NCI-H1417 treated with DMSO at 0.1 percent for 48 hours (cell line): ENCODE data around the gene ZBTB4.

Experiments
- DNase-seq: peaks from one replicate; lab custom pipeline; 2025; lab: John Stamatoyannopoulos, UW

ZBTB4 gene

DNA sequence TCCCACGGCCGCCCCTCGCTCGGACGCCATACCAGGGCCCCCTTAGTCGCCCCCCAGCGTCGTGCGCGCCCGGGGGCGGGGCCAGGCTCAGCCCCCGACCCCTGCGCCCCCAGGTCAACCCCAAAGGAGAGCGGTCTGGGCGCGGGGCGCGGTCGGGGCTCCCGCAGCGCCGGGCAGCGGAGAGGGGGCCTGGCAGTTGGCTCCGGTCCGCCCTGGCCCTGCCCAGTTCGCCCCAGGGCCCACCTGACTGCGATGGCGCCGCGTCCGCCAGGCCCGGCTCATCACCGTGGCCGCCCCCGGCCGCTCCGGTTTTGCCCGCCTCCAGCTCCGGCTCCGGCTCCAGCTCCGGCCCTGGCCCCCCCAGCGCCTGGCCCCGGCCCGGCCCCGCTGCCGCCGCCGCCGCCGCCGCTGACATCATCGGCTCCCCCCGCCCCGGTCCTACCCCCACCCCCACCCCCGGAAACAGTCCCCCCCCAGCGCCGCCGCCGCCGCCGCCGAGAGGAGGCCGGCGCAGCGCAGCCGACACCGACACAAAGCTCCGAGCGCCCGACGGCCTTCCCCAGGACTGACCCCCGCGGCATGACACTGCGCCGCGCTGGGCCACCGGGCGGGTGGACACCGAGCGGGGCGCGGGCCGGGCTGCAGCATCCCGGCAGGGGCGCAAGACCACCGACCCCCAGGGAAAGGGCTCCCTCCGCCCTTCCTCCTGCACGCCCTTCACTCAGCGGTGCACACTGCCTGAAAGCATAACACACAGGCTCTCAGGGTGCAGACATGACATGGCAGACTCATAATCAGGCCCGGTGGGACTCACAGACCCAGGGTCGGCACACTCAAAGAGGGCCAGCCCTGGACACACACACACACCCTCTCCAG, at the start of gene ZBTB4:
ZBTB4 (minus strand) TSS at position 419 of the 876 bp plus-strand sequence. CDS start 12,830 bp downstream, outside the sequence.
- DNase-seq = no peak

DNA sequence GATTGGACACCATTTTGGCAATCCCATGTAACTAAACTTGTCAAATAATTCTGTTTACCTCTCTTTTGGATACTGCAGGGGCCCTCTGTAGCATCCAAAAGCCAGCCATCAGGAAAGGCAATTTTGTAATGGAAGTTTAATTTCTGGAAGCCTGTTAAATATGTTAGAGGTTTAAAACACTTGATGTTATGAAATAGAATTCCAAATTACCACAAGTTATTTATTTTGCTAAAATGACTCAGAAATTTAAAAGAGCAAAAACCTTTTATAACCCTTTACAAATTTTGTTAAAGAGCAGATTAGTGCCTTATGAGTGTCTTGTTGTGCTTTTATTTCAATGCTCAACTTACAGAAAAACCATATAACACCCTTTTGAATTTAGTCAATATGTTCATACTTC, 49.4 kb upstream of the ZBTB4 start:
- DNase-seq = no peak

- DNase-seq = no peak
These were observed 43.6 kb upstream of the ZBTB4 start for GRCh38 chr17:7523033-7523432.

GRCh38 chr17:7515911-7516610, 36.6 kb upstream of the ZBTB4 start:
- no peak for DNase-seq

GRCh38 chr17:7513850-7514419, 34.5 kb upstream of the ZBTB4 start:
- no peak for DNase-seq

DNA sequence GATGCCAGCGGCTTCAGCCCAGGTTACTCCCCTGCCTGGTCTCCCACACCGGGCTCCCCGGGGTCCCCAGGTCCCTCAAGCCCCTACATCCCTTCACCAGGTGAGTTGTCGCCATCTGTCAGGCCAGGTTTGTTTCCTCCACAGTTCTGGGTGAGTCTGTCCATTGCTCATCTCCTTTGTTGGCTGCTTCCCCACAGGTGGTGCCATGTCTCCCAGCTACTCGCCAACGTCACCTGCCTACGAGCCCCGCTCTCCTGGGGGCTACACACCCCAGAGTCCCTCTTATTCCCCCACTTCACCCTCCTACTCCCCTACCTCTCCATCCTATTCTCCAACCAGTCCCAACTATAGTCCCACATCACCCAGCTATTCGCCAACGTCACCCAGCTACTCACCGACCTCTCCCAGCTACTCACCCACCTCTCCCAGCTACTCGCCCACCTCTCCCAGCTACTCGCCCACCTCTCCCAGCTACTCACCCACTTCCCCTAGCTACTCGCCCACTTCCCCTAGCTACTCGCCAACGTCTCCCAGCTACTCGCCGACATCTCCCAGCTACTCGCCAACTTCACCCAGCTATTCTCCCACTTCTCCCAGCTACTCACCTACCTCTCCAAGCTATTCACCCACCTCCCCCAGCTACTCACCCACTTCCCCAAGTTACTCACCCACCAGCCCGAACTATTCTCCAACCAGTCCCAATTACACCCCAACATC, 33.6 kb upstream of the ZBTB4 start:
- no peak for DNase-seq

DNA sequence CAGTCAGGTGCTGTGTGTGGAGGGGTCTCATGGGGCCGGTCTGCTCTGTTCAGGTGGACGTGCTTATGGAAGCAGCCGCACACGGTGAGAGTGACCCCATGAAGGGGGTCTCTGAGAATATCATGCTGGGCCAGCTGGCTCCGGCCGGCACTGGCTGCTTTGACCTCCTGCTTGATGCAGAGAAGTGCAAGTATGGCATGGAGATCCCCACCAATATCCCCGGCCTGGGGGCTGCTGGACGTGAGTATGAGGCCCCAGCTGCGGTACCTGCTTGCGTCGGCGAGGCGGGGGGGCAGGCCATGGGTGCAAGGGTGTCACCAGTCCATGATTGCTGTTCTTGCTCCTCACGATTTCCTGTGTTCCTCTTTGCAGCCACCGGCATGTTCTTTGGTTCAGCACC, 32.7 kb upstream of the ZBTB4 start:
- DNase-seq = no peak

GRCh38 chr17:7511108-7511507, 31.7 kb upstream of the ZBTB4 start:
- DNase-seq = no peak

DNA sequence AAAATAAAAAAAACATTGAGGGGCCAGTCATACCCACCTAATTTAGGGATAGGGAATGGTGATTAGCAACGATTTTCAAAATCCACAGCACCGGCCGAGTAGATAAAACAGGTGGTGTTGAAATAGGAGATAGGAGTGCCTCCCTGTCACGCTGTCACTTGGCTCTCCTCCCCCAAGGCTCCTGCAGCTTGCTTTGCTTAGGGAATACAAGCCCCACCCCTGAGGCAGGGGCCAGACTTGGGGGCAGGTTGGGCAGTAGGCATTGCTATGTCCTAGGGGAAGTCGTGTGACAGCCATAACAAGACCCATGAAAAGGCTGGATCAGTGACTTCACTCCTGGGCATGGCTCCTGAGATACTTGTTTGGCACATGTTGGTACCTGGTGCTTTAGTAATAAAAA, 30.5 kb upstream of the ZBTB4 start:
- DNase-seq = no peak

GRCh38 chr17:7508846-7509245, 29.4 kb upstream of the ZBTB4 start:
- DNase-seq = no peak

- DNase-seq = no peak
These were observed 28.7 kb upstream of the ZBTB4 start for GRCh38 chr17:7508145-7508544.

GRCh38 chr17:7503521-7503920, 24.1 kb upstream of the ZBTB4 start:
- no peak for DNase-seq

DNA sequence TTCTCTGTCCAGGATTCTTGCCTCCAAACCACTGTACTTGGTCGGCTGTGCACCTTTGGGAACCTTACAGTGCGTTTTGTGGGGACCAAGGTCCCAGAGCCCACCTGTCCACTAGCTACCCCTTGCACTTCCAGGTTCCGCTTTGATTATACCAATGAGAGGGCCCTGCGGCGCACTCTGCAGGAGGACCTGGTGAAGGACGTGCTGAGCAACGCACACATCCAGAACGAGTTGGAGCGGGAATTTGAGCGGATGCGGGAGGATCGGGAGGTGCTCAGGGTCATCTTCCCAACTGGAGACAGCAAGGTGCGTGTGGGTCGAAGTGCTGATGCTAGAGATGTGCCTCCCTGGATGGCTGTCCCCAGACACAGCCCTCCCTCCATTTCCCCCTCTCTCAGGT, 23.6 kb upstream of the ZBTB4 start:
- DNase-seq = no peak

GRCh38 chr17:7502171-7502847, 22.9 kb upstream of the ZBTB4 start:
- no peak for DNase-seq

DNA sequence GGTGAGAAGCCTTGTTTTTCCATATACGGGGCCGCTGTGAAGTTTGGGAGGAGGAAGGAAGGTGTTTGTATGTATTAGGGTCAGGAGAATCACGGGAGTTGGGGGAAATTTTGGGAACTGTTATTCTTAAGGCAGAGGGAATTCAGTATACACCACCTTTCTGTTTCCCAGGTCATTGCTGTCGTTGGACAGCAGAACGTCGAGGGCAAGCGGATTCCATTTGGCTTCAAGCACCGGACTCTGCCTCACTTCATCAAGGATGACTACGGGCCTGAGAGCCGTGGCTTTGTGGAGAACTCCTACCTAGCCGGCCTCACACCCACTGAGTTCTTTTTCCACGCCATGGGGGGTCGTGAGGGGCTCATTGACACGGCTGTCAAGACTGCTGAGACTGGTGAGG, 22.3 kb upstream of the ZBTB4 start:
- DNase-seq = no peak

DNA sequence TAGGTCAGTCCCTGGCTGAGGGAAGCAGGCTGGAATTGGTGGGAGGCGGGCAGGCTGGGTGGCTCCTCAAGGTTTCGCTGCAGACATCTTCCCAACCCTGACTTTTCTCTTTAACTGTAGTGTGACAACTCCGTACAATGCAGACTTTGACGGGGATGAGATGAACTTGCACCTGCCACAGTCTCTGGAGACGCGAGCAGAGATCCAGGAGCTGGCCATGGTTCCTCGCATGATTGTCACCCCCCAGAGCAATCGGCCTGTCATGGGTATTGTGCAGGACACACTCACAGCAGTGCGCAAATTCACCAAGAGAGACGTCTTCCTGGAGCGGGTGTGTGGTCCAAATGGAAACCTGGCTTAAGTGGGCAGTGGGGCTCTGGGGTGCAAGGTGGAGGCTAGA, 19.7 kb upstream of the ZBTB4 start:
- no peak for DNase-seq

GRCh38 chr17:7497636-7498035, 18.2 kb upstream of the ZBTB4 start:
- DNase-seq = no peak

GRCh38 chr17:7497228-7497627, 17.8 kb upstream of the ZBTB4 start:
- DNase-seq = no peak

DNA sequence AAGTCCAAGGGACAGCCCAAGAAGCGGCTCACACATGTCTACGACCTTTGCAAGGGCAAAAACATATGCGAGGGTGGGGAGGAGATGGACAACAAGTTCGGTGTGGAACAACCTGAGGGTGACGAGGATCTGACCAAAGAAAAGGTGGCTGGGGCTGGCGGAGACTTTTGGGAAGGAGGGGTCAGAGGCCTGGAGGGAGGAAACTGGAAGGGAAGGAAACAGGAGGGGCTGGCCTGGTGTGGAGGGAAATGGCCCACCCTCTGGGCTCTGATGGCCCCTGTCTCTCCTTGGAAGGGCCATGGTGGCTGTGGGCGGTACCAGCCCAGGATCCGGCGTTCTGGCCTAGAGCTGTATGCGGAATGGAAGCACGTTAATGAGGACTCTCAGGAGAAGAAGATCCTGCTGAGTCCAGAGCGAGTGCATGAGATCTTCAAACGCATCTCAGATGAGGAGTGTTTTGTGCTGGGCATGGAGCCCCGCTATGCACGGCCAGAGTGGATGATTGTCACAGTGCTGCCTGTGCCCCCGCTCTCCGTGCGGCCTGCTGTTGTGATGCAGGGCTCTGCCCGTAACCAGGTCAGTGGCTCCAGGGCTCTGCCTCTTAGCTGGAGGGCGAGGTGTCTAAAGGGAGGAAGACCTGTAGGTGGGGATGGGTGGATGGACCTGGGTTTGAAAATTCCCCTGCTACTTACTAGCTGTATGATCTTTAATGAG, 17.2 kb upstream of the ZBTB4 start:
- DNase-seq = no peak

DNA sequence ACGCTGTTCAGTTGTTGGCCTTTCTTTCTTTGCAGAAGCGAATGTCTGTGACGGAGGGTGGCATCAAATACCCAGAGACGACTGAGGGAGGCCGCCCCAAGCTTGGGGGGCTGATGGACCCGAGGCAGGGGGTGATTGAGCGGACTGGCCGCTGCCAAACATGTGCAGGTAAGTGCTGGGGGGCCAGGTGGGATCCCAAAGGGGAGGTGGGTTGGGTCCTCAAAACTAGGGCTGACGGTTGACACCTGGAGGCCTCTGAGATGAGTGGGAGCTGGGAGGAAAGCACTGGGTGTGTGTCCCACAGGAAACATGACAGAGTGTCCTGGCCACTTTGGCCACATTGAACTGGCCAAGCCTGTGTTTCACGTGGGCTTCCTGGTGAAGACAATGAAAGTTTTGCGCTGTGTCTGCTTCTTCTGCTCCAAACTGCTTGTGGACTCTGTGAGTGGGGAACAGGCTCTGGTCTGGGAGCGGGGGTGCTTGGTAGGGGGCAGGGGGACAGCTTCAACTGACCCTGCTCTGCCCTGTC, 16.5 kb upstream of the ZBTB4 start:
- no peak for DNase-seq

DNA sequence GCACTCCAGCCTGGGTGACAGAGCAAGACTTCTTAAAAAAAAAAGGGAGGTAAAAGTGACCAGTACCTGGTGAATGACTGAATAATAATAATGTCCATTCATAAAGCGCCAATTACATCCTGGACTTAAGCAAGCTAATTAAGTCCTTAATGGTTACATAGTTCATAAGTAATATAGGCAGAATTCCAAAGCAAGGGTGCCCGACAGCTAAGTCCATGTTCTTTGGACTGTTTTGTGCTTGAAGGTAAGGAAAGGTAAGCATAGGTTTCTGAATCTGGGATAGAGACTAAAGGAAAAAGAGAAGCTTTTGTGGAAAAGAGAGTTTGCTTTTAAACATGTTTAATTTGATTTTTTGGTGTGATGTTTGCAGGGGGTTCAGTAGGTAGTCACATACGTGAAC, 14.5 kb upstream of the ZBTB4 start:
- DNase-seq = no peak
